GM12878 (cell line): ENCODE measurements around the gene METAP1D.

ENCODE experiments used
- CTCF ChIP-seq, 3 experiments: IDR thresholded peaks in 2 of 3; conservative IDR thresholded peaks in 1 of 3; 2 replicates each; pipeline ENCODE4 v1.5.1; 2011; ENCODE audit warnings: low read depth in 3 of 3, low read length in 3 of 3, mild to moderate bottlenecking in 3 of 3, control low read depth in 2 of 3, moderate library complexity in 2 of 3, inconsistent platforms in 1 of 3, mixed read lengths in 1 of 3; ENCODE audit not compliant: control insufficient read depth in 2 of 3, insufficient read depth in 1 of 3; ENCODE audit errors: extremely low read depth in 1 of 3
- E2F4 ChIP-seq: IDR thresholded peaks from 2 replicates; pipeline ENCODE4 v1.6.1; 2012; ENCODE audit warnings: low read depth, low read length, improper control_type of control experiment
- E2F8 ChIP-seq: fragments of 450-650 bp; IDR thresholded peaks from 2 replicates; pipeline ENCODE4 v1.6.1; 2018; ENCODE audit warnings: mild to moderate bottlenecking, low read depth, moderate library complexity; ENCODE audit not compliant: partially characterized antibody
- EZH2 ChIP-seq: IDR thresholded peaks from 2 replicates; pipeline ENCODE4 v1.6.1; 2012; ENCODE audit warnings: low read depth, mild to moderate bottlenecking, control low read depth, inconsistent platforms, low read length, borderline replicate concordance; ENCODE audit not compliant: control insufficient read depth
- LARP7 ChIP-seq: fragments of 450-650 bp; IDR thresholded peaks from 2 replicates; pipeline ENCODE4 v1.6.1; 2017; ENCODE audit warnings: mild to moderate bottlenecking
- PML ChIP-seq: IDR thresholded peaks from 2 replicates; pipeline ENCODE4 v1.6.1; 2012; ENCODE audit warnings: low read length, inconsistent platforms
- POLR2A ChIP-seq: IDR thresholded peaks from 2 replicates; pipeline ENCODE4 v1.6.1; 2011; ENCODE audit warnings: low read depth, mild to moderate bottlenecking, low read length
- RBBP5 ChIP-seq: fragments of 200-600 bp; sonication (generic); conservative IDR thresholded peaks from 2 replicates; pipeline ENCODE4 v1.6.1; 2016
- RFX5 ChIP-seq: IDR thresholded peaks from 2 replicates; pipeline ENCODE4 v1.6.1; 2011; ENCODE audit warnings: low read depth, low read length, improper control_type of control experiment
- SKIL ChIP-seq: fragments of 450-650 bp; IDR thresholded peaks from 2 replicates; pipeline ENCODE4 v1.6.1; 2017; ENCODE audit warnings: mild to moderate bottlenecking, low read depth, inconsistent platforms; ENCODE audit not compliant: poor library complexity, severe bottlenecking
- SMAD5 ChIP-seq: IDR thresholded peaks from 2 replicates; pipeline ENCODE4 v1.6.1; 2016; ENCODE audit warnings: antibody characterized with exemption, low read depth
- SREBF2 ChIP-seq: IDR thresholded peaks from 2 replicates; pipeline ENCODE4 v1.6.1; 2012; ENCODE audit warnings: mild to moderate bottlenecking, low read length

- TF ChIP-seq RBBP5 (no peak), SREBF2 (no peak), LARP7 (no peak), CTCF (IDR thresholded peaks at IDR 0.05 in 2 of 3, conservative IDR thresholded peaks at IDR 0.05 in 1 of 3; ENCODE audit: control insufficient read depth in 2 of 3, extremely low read depth in 1 of 3, insufficient read depth in 1 of 3, low read depth in 3 of 3, low read length in 3 of 3) (no peak), POLR2A (no peak), PML (no peak), E2F8 (no peak), SKIL (no peak), EZH2 (no peak), E2F4 (no peak), SMAD5 (no peak), RFX5 (no peak)
These were observed 85.9 kb downstream of the METAP1D start, which contains the start of gene DLX1 for GRCh38 chr2:172085460-172086159.
